Stimulated activated naive CD8-positive, alpha-beta T cell treated with anti-CD3 and anti-CD28 coated beads, Interleukin-15, amount 100 ng/mL, for 72 hours (primary cell): ENCODE measurements around the gene PRIM2.
"Not testable (repeated sequence)": the region's sequence is repeated elsewhere in the genome, so short reads cannot be mapped to it uniquely, and the experiment has no call there.

Experiments
- ATAC-seq: fragments of 150-1000 bp; cut with Tn5 transposase; 2 replicates; pipeline ENCODE4 v1.10.0; 2021; ENCODE audit warnings: mild to moderate bottlenecking, moderate library complexity
- DNase-seq, 2 donors: peaks; one replicate each; pipeline ENCODE4 v3.0.0; 2021 to 2022
- H3K27ac Mint-ChIP-seq, 2 donors: one replicate each; pipeline ENCODE4 v1.8.0; 2022; ENCODE audit warnings: mild to moderate bottlenecking in 2 of 2, mixed read lengths in 2 of 2, moderate library complexity in 2 of 2
- H3K27me3 Mint-ChIP-seq: one replicate; pipeline ENCODE4 v1.8.0; 2022; ENCODE audit warnings: mixed read lengths
- H3K4me1 Mint-ChIP-seq: one replicate; pipeline ENCODE4 v1.8.0; 2022; ENCODE audit warnings: mild to moderate bottlenecking, mixed read lengths
- H3K4me3 Mint-ChIP-seq, 2 donors: one replicate each; pipeline ENCODE4 v1.8.0; 2022; ENCODE audit warnings: mild to moderate bottlenecking in 2 of 2, mixed read lengths in 2 of 2, moderate library complexity in 1 of 2
- H3K9me3 Mint-ChIP-seq, 2 donors: one replicate each; pipeline ENCODE4 v1.8.0; 2022; ENCODE audit warnings: mixed read lengths in 2 of 2

PRIM2 gene, protein sequence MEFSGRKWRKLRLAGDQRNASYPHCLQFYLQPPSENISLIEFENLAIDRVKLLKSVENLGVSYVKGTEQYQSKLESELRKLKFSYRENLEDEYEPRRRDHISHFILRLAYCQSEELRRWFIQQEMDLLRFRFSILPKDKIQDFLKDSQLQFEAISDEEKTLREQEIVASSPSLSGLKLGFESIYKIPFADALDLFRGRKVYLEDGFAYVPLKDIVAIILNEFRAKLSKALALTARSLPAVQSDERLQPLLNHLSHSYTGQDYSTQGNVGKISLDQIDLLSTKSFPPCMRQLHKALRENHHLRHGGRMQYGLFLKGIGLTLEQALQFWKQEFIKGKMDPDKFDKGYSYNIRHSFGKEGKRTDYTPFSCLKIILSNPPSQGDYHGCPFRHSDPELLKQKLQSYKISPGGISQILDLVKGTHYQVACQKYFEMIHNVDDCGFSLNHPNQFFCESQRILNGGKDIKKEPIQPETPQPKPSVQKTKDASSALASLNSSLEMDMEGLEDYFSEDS

DNA sequence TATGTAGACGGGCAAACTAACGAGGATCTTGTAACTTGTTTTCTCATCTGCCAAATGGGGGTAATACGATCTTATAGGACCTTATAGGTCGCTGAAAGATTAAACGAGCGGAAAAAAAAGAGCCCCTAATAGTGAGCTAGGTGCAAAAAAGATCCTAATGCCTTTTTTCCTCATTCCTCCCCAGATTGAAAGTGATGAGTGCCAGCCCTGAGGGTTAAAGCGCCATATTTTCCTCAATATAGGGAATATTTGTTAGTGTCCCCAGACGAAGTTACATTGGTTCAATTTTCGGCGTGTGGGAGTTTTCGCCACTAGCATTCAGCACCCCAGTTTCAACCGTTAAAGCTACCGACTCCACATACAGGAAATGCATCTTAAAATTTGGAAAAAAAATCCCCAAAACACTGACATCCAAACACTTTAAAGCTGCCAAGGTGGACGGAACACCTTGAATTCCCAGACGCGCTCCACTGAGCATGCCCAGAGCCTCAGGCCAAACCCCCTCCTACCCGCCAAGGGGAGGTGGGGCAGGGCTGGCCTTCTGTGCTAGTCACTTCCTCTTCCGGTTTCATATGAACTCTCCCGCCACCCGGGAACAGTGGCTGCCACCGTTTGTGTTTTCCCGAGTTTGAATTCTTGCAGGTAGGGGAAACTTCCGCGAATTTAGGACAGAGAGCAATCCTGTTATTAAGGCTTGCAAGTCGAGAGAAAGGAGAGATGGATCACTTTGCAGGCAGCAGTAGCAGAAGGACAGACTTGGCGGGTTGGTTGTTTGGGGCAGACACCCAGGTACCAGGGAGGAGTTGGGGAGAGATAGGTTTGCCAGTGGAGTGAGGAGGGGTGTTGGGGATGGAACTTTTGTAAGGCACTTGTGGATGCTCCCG is at the start of gene PRIM2:
Gene PRIM2 (plus strand): TSS at position 571 of the 884 bp plus-strand sequence. CDS start 816 bp downstream, outside the sequence.
- H3K4me3 Mint-ChIP-seq = peak within 1 kb of the TSS; percentile 92 to 100
- peak; percentile 90 for ATAC-seq

DNA sequence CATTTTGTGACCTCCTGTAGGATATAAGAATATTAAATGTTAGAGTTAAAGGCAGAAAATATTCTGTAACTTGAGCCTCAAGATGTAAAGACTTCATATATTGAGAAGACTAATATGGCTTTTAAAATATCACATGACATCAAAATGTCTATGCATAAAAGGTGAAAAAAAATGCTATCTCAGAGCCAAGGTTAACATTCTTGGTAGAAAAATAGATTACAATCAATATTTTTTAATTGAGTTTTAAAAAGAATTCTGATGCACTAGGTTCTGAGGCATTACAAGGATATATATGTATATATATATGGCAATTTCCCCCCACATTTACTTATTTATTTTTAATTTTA is 49.2 kb upstream of the PRIM2 start:
- ATAC-seq (no peak), DNase-seq (no peak)
- Mint-ChIP-seq H3K4me1 (peaks cover 13% of the 10 kb centered on the region), H3K4me3 (no peak overlapping the region), H3K27ac (no peak overlapping the region), H3K9me3 (no peaks in the 10 kb centered on the region), H3K27me3 (peaks cover 29% of the 10 kb centered on the region)

More for the DNA sequence above, at the start of gene PRIM2:
- DNase-seq = peak; percentile 71 to 81
- H3K9me3 Mint-ChIP-seq = peaks cover 6 to 7% of the 10 kb centered on the region in 2 donors
- H3K4me1 Mint-ChIP-seq = peaks cover 34% of the 10 kb centered on the region
- H3K27ac Mint-ChIP-seq = peak within 1 kb of the TSS; percentile 98 to 99
- no peaks in the 10 kb centered on the region for H3K27me3 Mint-ChIP-seq

DNA sequence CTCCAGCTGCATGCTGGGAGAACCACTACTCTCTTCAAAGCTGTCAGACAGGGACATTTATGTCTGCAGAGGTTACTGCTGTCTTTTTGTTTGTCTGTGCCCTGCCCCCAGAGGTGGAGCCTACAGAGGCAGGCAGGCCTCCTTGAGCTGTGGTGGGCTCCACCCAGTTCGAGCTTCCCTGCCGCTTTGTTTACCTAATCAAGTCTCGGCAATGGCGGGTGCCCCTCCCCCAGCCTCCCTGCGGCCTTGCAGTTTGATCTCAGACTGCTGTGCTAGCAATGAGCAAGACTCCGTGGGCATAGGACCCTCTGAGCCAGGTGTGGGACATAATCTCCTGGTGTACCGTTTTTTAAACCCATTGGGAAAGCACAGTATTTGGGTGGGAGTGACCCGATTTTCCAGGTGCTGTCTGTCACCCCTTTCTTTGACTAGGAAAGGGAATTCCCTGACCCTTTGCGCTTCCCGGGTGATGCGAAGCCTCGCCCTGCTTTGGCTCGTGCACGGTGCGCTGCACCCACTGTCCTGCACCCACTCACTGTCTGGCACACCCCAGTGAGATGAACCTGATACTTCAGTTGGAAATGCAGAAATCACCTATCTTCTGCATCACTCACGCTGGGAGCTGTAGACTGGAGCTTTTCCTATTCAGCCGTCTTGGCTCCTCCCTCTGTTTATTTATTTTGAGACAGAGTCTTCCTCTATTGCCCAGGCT is 43.2 kb upstream of the PRIM2 start:
- H3K9me3 Mint-ChIP-seq, DNase-seq, H3K27ac Mint-ChIP-seq, H3K4me1 Mint-ChIP-seq, ATAC-seq, H3K4me3 Mint-ChIP-seq: not testable (repeated sequence)
- peaks cover 56% of the 10 kb centered on the region for H3K27me3 Mint-ChIP-seq

DNA sequence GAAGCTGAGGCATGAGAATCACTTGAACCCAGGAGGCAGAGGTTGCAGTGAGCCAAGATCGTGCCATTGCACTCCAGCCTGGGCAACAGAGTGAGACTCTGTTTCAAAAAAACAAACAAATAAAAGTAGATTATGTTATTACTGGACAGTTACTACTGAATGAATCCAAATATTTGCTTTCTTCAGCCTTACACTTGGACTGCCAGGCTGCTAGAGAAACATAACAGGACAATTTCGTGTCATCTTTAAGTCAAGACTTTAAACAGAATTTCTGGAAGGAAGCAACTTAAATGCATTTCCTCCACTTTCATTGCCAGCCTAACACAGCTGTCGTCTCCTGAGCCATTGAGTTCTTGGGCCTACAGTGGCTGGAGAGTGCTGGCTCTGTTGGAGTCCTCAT is 42.0 kb upstream of the PRIM2 start:
- Mint-ChIP-seq H3K27ac (no peak overlapping the region), H3K9me3 (no peaks in the 10 kb centered on the region), H3K4me3 (no peak overlapping the region), H3K27me3 (peaks cover 63% of the 10 kb centered on the region), H3K4me1 (no peaks in the 10 kb centered on the region)
- no peak for DNase-seq
- no peak for ATAC-seq

DNA sequence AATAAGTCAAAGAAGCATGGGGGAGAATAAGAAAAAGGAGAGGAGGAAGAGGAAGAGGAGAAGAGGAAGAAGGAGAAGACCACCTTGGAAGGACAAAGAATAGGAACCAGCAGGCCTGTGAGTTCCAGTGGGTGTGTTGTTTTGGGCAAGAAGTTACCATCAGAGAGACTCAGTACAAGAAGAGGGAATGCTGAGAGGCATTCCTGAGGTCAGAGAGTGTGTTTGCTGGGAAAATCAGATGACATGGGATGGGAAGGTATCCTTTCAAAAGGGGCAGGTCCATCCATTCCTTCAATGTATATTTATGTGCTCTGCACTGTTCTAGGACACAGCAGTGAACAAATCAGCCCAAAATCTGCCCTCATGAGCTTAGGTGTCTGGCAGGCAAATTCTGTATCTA is 40.5 kb upstream of the PRIM2 start:
- Mint-ChIP-seq H3K9me3 (no peaks in the 10 kb centered on the region), H3K4me1 (no peaks in the 10 kb centered on the region), H3K27me3 (peaks cover 47% of the 10 kb centered on the region), H3K27ac (no peak overlapping the region), H3K4me3 (no peak overlapping the region)
- ATAC-seq (no peak), DNase-seq (no peak)

DNA sequence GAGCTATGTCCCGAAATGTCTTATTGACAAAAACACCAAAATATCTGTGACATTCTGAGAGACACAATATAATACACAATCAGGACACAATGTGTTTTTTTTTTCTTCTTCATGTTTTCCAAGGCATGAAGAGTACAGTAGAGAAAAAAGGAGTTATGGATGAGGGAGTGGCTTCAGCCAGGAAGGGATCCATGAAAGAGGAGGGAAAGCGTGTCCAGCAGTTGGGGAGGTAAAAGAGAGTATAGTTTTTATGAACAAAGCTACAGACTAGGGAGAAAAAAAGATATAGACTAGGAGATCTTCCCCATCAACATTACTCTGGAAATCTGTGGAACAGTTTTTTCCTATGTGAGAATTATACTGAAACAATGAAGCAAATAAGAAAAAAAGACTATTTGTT is 38.9 kb upstream of the PRIM2 start:
- ATAC-seq = no peak

DNA sequence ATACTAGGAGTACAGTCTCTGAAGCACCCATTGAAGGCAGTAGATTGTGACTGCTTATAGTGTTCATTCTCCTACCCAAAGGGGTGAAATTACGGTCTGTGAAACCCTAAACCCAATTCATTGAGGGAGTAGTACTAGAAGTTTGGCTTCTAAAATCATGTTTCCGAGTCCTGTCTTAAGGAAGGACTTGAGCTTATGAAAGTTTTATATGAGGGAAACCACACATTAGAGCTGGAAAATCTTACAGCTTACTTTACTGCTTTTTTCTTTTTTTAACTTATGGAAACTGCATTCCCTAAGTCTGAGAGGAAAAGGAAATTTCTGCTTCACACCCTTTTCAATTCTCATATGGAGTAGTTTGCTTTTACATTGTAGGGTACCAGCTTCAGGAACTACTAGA is 38.4 kb upstream of the PRIM2 start:
- Mint-ChIP-seq H3K4me1 (no peaks in the 10 kb centered on the region), H3K27ac (no peak overlapping the region), H3K9me3 (no peaks in the 10 kb centered on the region), H3K27me3 (peaks cover 27% of the 10 kb centered on the region), H3K4me3 (no peak overlapping the region)
- no peak for DNase-seq
- no peak for ATAC-seq

More for the DNA sequence above, 38.9 kb upstream of the PRIM2 start:
- peaks cover 31% of the 10 kb centered on the region for H3K27me3 Mint-ChIP-seq
- no peak overlapping the region for H3K4me3 Mint-ChIP-seq
- H3K9me3 Mint-ChIP-seq = no peaks in the 10 kb centered on the region
- no peak for DNase-seq
- no peak overlapping the region for H3K27ac Mint-ChIP-seq
- no peaks in the 10 kb centered on the region for H3K4me1 Mint-ChIP-seq

DNA sequence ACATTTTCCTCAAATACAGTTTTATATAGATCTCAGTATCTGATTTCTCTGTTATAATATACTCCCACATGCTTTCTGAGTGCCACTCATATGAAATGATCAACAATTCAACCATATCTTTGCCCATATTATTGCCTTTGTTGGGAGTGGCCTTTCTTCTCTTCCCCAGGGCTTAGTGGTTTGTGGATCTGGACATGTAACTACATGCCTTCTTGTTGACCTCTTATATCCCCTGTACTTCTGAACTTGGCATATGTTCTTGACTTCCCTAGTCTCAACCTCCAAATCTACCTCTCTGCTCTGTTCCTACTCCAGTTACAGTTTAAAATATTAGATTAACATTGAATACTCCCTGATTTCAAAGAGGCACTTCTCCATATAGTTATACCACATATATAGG is 34.3 kb upstream of the PRIM2 start:
- DNase-seq (no peak), ATAC-seq (no peak)
- no peak overlapping the region for H3K4me3 Mint-ChIP-seq
- no peaks in the 10 kb centered on the region for H3K4me1 Mint-ChIP-seq
- H3K9me3 Mint-ChIP-seq = no peaks in the 10 kb centered on the region
- H3K27ac Mint-ChIP-seq = no peak overlapping the region
- peaks cover 27% of the 10 kb centered on the region for H3K27me3 Mint-ChIP-seq

DNA sequence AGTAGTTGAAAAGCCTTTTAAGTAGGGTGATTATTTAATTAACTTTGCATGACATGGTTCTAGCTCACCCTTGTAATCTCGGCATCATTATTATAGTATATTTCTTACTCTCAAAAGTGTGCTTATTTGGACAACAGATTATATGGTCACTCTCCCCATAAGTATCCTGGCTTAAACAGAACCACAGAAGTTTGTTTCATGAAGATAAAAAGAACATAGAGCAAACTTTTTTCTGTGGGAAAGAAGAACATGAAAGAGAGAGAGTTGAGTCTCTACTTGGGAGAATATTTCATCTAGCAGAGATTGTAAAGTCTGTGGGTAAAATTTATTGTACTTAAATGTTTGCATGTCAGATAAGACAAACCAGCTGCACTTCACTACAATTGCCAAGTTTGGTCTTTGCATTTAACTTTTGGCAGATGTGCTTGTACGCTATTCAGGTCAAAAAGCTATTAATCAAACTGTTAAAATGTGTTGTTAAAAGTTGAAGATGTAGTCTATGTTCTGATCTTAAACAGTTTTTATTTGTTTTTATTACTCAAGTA is 33.4 kb upstream of the PRIM2 start:
- no peak overlapping the region for H3K4me3 Mint-ChIP-seq

DNA sequence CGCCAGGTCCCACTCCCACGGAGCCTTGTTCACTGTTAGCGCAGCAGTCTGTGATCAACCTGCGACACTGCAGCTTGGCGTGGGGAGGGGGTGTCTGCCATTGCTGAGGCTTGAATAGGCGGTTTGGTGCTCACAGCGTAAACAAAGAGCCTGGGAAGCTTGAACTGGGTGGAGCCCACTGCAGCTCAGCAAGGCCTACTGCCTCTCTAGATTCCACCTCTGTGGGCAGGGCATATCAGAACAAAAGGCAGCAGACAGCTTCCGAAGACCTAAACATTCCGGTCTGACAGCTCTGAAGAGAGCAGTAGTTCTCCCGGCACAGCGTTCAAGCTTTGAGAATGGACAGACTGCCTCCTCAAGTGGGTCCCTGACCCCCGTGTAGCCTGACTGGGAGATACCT is 29.3 kb upstream of the PRIM2 start:
- H3K9me3 Mint-ChIP-seq, H3K27ac Mint-ChIP-seq, DNase-seq, ATAC-seq, H3K4me3 Mint-ChIP-seq, H3K4me1 Mint-ChIP-seq: not testable (repeated sequence)
- peaks cover 32% of the 10 kb centered on the region for H3K27me3 Mint-ChIP-seq

More for the DNA sequence above, 33.4 kb upstream of the PRIM2 start:
- Mint-ChIP-seq H3K27ac (no peak overlapping the region), H3K4me1 (no peaks in the 10 kb centered on the region), H3K9me3 (no peaks in the 10 kb centered on the region), H3K27me3 (peaks cover 23% of the 10 kb centered on the region)
- no peak for DNase-seq
- ATAC-seq = no peak

DNA sequence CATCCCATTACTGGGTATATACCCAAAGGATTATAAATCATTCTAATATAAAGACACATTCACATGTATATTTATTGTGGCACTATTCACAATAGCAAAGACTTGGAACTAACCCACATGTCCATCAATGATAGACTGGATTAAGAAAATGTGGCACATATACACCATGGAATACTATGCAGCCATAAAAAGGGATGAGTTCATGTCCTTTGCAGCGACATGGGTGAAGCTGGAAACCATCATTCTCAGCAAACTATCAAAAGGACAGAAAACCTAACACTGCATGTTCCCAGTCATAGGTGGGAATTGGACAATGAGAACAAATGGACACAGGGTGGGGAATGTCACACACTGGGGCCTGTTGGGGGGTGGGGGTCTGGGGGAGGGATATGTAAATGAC is 24.0 kb upstream of the PRIM2 start:
- H3K4me1 Mint-ChIP-seq, DNase-seq, ATAC-seq, H3K27ac Mint-ChIP-seq, H3K9me3 Mint-ChIP-seq, H3K4me3 Mint-ChIP-seq: not testable (repeated sequence)
- H3K27me3 Mint-ChIP-seq = peaks cover 22% of the 10 kb centered on the region

DNA sequence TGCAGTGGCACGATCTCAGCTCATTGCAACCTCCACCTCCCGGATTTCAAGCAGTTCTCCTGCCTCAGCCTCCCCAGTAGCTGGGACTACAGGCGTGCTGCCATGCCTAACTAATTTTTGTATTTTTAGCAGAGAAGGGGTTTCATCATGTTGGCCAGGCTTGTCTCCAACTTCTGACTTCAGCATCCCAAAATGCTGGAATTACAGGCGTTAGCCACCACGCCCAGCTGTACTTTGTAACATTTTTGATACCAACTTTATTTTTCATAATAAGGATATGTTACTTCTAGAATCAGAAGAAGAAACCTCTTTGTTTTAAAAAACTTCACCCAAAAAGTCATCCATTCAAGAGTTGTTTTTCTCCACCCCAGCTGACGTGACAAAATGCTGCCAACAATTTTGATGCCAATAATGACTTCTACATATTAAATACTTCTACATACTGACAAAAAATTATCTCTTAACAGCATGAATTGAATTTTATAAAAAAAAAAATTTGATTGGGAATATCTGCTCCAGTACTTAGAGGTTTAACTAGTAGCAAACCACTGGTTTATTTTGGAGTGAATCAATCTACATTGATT is 22.5 kb upstream of the PRIM2 start:
- H3K4me1 Mint-ChIP-seq = no peaks in the 10 kb centered on the region
- DNase-seq (no peak), ATAC-seq (no peak)
- no peak overlapping the region for H3K27ac Mint-ChIP-seq
- H3K4me3 Mint-ChIP-seq = no peak overlapping the region
- peaks cover 13% of the 10 kb centered on the region for H3K27me3 Mint-ChIP-seq
- H3K9me3 Mint-ChIP-seq = no peaks in the 10 kb centered on the region

DNA sequence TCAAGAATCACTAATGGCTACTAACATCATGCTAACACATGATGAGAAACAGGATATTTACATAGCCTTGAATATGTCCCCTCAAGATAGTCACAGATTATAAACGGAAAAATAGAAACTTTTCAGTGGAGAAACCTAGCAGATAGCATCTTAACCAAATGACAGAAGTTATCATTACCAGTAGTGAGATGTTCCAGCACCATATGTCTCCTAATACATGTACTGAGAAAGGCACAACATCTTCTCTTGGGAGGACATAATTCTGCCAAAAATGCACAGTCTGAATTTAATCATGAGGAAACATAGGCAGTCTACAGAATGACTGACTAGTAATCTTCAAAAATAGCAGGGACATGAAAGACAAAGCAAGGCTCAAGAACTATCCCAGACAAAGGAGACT is 19.9 kb upstream of the PRIM2 start:
- Mint-ChIP-seq H3K9me3 (no peaks in the 10 kb centered on the region), H3K4me1 (no peaks in the 10 kb centered on the region), H3K4me3 (no peak overlapping the region), H3K27ac (no peak overlapping the region), H3K27me3 (no peaks in the 10 kb centered on the region)
- no peak for DNase-seq
- ATAC-seq = no peak

DNA sequence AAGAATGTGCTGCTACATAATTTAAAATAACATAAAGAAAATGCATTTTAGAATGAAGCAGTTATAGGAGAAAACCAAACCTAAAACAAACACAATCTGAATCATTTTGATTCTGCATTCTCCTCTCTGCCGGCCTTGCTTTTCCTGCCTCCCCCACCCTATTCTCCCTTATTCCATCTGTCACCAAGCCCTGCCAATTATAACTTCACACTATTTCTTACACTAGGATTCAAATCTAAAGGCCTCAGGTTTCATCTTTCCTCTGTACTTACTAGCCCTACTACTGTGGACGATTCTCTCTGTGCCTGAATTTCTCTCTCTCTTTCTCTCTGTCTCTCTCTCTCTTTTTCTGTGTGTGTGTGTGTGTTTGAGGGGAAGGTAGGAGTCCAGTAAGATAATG is 18.7 kb upstream of the PRIM2 start:
- Mint-ChIP-seq H3K4me3 (no peak overlapping the region), H3K27me3 (no peaks in the 10 kb centered on the region), H3K9me3 (no peaks in the 10 kb centered on the region), H3K27ac (no peak overlapping the region), H3K4me1 (no peaks in the 10 kb centered on the region)
- no peak for ATAC-seq
- no peak for DNase-seq

DNA sequence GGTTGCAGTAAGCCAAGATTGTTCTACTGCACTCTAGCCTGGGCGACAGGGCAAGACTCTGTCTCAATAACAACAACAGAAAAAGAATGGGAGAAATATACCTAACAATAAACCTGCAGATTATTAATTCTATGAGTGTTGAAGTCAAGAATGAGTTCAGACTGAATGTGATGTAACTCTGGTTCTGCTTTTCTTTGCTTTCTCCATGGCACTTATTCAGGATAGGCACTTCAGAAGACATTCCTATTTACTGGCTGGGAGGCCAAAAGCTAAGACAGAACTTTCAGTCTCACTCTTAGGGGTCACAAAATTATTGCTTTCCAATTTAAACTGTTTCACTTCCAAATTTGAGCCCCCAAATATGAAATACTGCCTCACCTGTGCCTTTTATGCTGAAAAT is 15.7 kb upstream of the PRIM2 start:
- Mint-ChIP-seq H3K4me1 (no peaks in the 10 kb centered on the region), H3K4me3 (no peak overlapping the region), H3K27me3 (peaks cover 8% of the 10 kb centered on the region), H3K27ac (no peak overlapping the region), H3K9me3 (no peaks in the 10 kb centered on the region)
- DNase-seq = no peak
- no peak for ATAC-seq
